GM19452 (cell line): ENCODE results near the gene FLII.
A peak's percentile ranks its signal among the peaks of the same experiment; 100 is the strongest.
"Not testable (repeated sequence)": the region's sequence is repeated elsewhere in the genome, so short reads cannot be mapped to it uniquely, and the experiment has no call there.

Experiments
- ATAC-seq: cut with Tn5 transposase; IDR thresholded peaks from one replicate; pipeline ENCODE4 v1.9.1; 2021; ENCODE audit not compliant: unreplicated experiment

FLII gene

GRCh38 chr17:18258356-18259038 is at the start of gene FLII:
Gene FLII (minus strand): TSS chr17:18258738. CDS start chr17:18258690, 48 bp downstream.
- no peak for ATAC-seq

DNA sequence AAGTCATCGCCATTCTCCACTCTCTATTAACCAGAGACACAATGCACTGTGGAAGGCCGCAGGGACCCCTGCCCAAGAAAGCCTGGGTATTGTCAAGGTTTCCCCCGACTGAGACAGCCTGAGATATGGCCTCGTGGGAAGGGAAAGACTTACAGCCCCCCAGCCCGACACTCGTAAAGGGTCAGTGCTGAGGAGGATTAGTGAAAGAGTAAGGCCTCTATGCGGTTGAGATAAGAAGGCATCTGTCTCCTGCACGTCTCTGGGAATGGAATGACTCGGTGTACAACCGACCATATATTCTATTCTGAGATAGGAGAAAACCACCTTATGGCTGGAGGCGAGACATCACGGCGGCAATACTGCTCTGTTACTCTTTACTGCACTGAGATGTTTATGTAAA is 44.7 kb upstream of the FLII start:
- not testable (repeated sequence) for ATAC-seq

- no peak for ATAC-seq
Observed at GRCh38 chr17:18300725-18301480, 42.4 kb upstream of the FLII start.

DNA sequence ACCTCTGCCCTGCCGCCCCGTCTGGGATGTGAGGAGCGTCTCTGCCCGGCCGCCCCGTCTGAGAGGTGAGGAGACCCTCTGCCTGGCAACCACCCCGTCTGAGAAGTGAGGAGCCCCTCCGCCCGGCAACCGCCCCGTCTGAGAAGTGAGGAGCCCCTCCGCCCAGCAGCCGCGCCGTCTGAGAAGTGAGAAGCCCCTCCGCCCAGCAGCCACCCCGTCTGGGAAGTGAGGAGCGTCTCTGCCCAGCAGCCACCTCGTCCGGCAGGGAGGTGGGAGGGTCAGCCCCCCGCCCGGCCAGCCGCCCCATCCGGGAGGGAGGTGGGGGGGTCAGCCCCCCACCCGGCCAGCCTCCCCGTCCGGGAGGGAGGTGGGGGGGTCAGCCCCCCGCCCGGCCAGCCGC is 39.5 kb upstream of the FLII start:
- ATAC-seq = not testable (repeated sequence)

- ATAC-seq = no peak
Observed at GRCh38 chr17:18291718-18292540, 33.4 kb upstream of the FLII start.

DNA sequence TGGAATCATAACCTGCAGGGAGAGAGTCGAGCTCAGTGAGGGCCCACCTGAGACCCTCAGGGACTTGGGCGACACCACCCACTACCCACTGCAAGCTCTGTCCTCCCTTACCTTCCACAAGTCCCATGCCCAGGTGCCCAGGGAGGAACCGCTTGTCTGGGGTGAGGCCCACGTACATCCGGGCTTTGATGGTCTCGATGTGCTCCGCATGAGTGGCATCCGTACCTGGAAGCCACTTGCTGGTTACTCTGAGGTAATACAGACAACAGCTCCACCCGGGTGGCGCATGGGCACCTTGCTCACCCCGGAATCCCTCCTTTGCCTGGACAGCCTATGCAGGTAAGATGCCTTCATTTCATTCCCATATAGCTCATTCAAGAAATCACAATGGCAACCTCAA is 26.8 kb upstream of the FLII start:
- no peak for ATAC-seq

- no peak for ATAC-seq
Observed at GRCh38 chr17:18281788-18282187, 23.2 kb upstream of the FLII start.

DNA sequence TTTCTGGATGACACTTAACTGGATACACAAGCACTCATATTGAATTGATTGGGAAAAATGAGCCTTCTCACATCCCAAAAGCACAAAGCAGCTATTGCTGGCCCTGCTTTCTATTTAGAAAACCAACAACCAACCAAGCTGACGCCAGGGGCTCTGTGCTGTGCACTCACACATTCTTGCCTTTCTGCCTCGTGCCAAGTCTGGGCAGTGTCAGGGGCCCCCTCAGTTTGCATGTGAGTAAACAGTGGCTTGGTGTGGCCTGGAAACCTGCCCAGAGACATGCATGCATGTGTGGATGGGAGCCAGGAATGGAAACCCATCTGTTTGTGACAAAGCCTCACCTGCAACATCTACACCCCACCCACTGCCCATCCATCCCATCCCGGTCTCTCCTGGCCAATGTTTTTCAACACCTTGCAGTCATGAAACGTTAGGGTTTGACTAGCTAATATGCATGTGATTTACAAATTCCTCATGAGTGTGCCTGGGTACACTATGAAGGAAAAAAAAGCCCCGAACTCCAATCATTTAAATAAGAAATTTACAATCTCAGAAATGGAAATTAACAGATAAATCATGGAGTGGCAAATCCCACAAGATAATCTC is 22.3 kb upstream of the FLII start:
- no peak for ATAC-seq

GRCh38 chr17:18280249-18280648 is 21.7 kb upstream of the FLII start:
- no peak for ATAC-seq

DNA sequence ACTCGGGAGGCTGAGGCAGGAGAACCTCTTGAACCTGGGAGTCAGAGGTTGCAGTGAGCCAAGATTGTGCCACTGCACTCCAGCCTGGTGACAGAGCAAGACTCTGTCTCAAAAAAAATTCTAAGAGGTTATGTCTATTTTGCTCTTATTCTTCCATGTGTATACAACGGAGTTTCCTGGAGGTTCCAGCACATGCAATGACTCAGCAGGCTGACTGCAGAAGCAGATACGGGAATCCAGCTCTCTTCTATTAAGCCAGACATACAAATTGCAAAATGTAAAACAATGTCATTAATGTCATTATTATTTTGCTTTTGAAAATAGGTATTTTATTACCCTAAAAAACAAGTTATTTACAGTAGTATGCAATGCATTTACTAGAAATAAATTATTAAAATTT is 20.3 kb upstream of the FLII start:
- ATAC-seq = no peak

DNA sequence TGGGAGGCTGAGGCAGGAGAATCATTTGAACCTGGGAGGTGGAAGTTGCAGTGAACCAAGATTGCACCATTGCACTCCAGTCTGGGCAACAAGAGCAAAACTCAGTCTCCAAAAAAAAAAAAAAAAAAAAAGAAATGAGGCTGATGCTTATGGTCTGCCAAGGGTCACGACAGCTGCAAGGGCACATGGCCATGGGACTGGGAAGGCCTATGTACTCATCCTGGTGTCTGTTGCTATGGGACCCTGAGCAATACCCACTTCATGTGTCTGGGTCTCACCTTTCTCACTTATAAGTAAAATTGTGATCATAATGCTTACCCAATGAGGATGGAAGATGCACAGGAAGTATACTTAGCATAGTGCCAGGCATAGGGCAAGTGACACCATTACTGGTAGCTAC is 18.5 kb upstream of the FLII start:
- ATAC-seq = no peak

- no peak for ATAC-seq
Observed at GRCh38 chr17:18270046-18270931, 11.8 kb upstream of the FLII start.

- ATAC-seq = no peak
Observed at GRCh38 chr17:18267927-18268711, 9.6 kb upstream of the FLII start.

DNA sequence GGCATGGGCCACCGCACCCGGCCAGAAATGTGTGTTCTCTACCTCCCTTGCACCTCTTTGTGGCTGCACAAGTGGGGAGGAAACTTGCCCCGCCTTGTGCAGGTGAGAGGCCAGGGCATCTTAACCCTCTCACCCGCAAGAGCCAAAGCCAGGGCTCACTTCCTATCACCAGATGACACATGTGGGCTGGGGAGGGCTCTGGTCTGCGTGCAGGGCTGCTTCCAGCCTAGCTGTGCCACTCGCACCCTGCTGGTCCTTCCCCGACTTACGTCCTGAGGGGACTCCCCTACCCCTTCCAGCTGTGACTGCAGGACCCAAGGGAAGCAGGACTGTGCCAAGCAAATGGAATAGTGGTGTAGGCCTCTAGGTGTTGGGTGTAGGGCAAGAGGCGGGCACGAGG is 8.8 kb upstream of the FLII start:
- ATAC-seq = no peak

- ATAC-seq = no peak
Observed at GRCh38 chr17:18263885-18264682, 5.5 kb upstream of the FLII start.

DNA sequence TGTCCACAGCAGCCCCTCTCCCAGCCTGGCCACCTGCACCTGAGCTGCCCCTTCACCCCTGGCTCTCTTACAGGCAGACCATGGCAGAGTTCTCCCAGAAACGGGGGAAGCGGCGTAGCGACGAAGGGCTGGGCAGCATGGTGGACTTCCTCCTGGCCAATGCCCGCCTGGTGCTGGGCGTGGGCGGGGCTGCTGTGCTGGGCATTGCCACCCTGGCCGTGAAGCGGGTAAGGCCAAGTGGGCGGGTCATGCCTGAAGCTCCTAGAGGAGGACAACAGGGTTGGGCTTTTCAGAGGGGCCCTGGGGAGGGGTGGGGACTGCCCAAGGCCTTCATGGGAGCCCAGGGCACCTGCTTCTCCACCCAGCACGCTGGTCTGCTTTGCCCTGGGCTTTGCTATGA is 4.1 kb upstream of the FLII start:
- no peak for ATAC-seq

- no peak for ATAC-seq
Observed at GRCh38 chr17:18262111-18262510, 3.6 kb upstream of the FLII start.

DNA sequence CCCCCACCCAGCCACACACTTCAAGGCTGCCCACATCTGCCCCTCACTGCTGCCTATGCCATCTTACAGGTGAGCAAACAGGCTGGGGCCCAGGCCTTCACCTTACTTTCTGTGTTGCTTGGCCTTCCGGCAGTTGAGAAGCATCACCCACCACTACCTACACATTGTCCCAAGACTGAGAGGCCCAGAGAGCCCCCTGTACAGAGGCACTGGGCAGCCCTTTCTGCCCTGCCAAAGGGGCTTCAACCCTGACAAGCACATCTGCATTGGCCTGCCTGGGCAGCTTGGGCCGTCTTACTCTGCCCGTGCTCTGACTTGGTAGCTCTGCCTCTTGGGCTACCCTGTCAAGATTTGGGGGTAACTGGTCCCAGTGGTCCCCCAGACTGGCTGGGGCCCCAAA is 3.1 kb upstream of the FLII start:
- no peak for ATAC-seq

- peak; percentile 14 for ATAC-seq
Observed at GRCh38 chr17:18261146-18261515, 2.6 kb upstream of the FLII start.
